ENCODE measurements around the gene TIGAR. TPM values are rescaled to one million over a fixed set of nuclear protein-coding genes. Genes with fewer than 3 reads are reported as not detected.

The TIGAR gene
- total and polyA plus RNA-seq, 2 of the 8 experiments (the other 6 are each of a cell fraction or from before 2014, with no cell fraction given): 3.8 to 26.4 TPM

GRCh38 chr12:4375449-4375848, 54.4 kb downstream of the TIGAR start:
- H3K79me2 ChIP-seq (ENCODE audit: control insufficient read depth in 1 of 2, insufficient read depth in 2 of 2, low read length in 2 of 2): no peaks in the 10 kb centered on the region
- H3K9me3 ChIP-seq (ENCODE audit: insufficient read depth in 2 of 2, low read depth in 1 of 2, low read length in 1 of 2): no peaks in the 10 kb centered on the region
- no peak overlapping the region for H3K4me3 ChIP-seq (ENCODE audit: extremely low read depth in 1 of 4, insufficient read depth in 2 of 4, low read depth in 3 of 4, low read length in 4 of 4)
- H3K79me1 ChIP-seq (ENCODE audit: low read depth, low read length): no peaks in the 10 kb centered on the region
- no peak overlapping the region for H2BK20ac ChIP-seq (ENCODE audit: low read length)
- no peaks in the 10 kb centered on the region for H3K36me3 ChIP-seq (ENCODE audit: control insufficient read depth in 2 of 4, insufficient read depth in 4 of 4, low read length in 3 of 4)
- H3K14ac ChIP-seq (ENCODE audit: insufficient read length): no peak overlapping the region
- H3K18ac ChIP-seq (ENCODE audit: extremely low read depth, low read length): no peak overlapping the region
- no peak overlapping the region for H2AFZ ChIP-seq (ENCODE audit: low read length)
- no peak overlapping the region for H2BK15ac ChIP-seq (ENCODE audit: low read length)
- H4K91ac ChIP-seq (replicated peaks; ENCODE audit: insufficient read length, low read length): no peak overlapping the region
- no peak overlapping the region for H3K27ac ChIP-seq (ENCODE audit: low read depth, low read length)
- H2BK5ac ChIP-seq (ENCODE audit: low read depth, low read length): no peak overlapping the region
- no peak overlapping the region for H4K5ac ChIP-seq (ENCODE audit: insufficient read length, low read depth, low read length)
- FAIRE-seq: no peak
- no peak overlapping the region for H3K56ac ChIP-seq (replicated peaks; ENCODE audit: insufficient read length, low read depth, low read length)
- no peak overlapping the region for H3K4me2 ChIP-seq (ENCODE audit: insufficient read depth in 1 of 2, low read depth in 2 of 2, low read length in 2 of 2)
- H3K9ac ChIP-seq (replicated peaks in 1 of 4; ENCODE audit: extremely low read depth in 1 of 4, low read depth in 3 of 4, low read length in 3 of 4): no peak overlapping the region
- 0 out of 7 replicates have a peak, but pooled peaks cover 0 to under 1% (median 0%) of the 10 kb centered on the region in 4 experiments for H3K27me3 ChIP-seq (replicated peaks in 1 of 4; ENCODE audit: control insufficient read depth in 3 of 4, extremely low read depth in 1 of 4, insufficient read depth in 3 of 4, low read length in 3 of 4)
- H3K4ac ChIP-seq (replicated peaks; ENCODE audit: insufficient read length, low read depth, low read length): no peak overlapping the region
- no peak overlapping the region for H2AK5ac ChIP-seq (ENCODE audit: low read depth, low read length)
- peaks cover 4% of the 10 kb centered on the region; the same call in 1 of the 2 replicates for H3K23me2 ChIP-seq (ENCODE audit: low read depth, low read length)
- H3K23ac ChIP-seq (ENCODE audit: insufficient read length): no peak overlapping the region
- H2BK12ac ChIP-seq (ENCODE audit: low read depth, low read length): no peak overlapping the region
- no peak for DNase-seq (ENCODE audit: low read depth in 1 of 2, low spot score in 2 of 2)
- CTCF ChIA-PET (ENCODE audit: partially characterized antibody): interaction anchor here (0.8 to 1.6 kb wide), 2 partner anchors 22 to 57 kb away, joined by 3 to 5 read pairs; no protein-coding TSS in a partner anchor
- H3K4me1 ChIP-seq (replicated peaks in 1 of 4; ENCODE audit: control insufficient read depth in 3 of 4, insufficient read depth in 4 of 4, low read length in 3 of 4): peaks cover 0 to 5% (median 3%) of the 10 kb centered on the region in 4 experiments; a peak in 4 of 7 replicates
- 92% methylated on average over 6 of the region's 6 CpGs; no CpG with 5 or more reads in 1 of the 2 experiments for WGBS, 2 experiments (ENCODE audit: extremely low coverage in 1 of 2, insufficient coverage in 1 of 2, insufficient read length in 1 of 2, insufficient replicate concordance in 2 of 2, low coverage in 1 of 2, low lambda C conversion rate in 2 of 2, missing lambda C conversion rate in 1 of 2)
- H4K20me1 ChIP-seq (replicated peaks in 1 of 2; ENCODE audit: control insufficient read depth in 1 of 2, insufficient read depth in 2 of 2, low read length in 2 of 2): no peaks in the 10 kb centered on the region
- no peak overlapping the region for H2BK120ac ChIP-seq (replicated peaks; ENCODE audit: low read depth, low read length)
- POLR2A ChIA-PET (ENCODE audit: partially characterized antibody): interaction anchor here (0.5 kb wide), 1 partner anchor 54 kb away, joined by 3 read pairs; no protein-coding TSS in a partner anchor
- no peak overlapping the region for H4K8ac ChIP-seq (ENCODE audit: extremely low read depth, insufficient read depth, low read length)
- TF ChIP-seq SAP30 (IDR thresholded peaks at IDR 0.05; ENCODE audit: insufficient read depth, insufficient replicate concordance, low read length) (no peak), SUZ12 (IDR thresholded peaks at IDR 0.05; ENCODE audit: low read length) (no peak), HDAC2 (IDR thresholded peaks at IDR 0.05; ENCODE audit: borderline replicate concordance in 1 of 2, low read depth in 2 of 2, low read length in 2 of 2) (no peak), ATF2 (IDR thresholded peaks at IDR 0.05; ENCODE audit: low read length) (no peak), CTCF (IDR thresholded peaks at IDR 0.05; ENCODE audit: control extremely low read depth in 1 of 3, insufficient read depth in 1 of 3, low read depth in 1 of 3, low read length in 3 of 3) (no peak), HDAC6 (IDR thresholded peaks at IDR 0.05; ENCODE audit: low read depth, low read length) (no peak), POLR2A (IDR thresholded peaks at IDR 0.05; ENCODE audit: control extremely low read depth in 1 of 2, low read depth in 2 of 2, low read length in 2 of 2) (no peak), GTF2F1 (IDR thresholded peaks at IDR 0.05; ENCODE audit: borderline replicate concordance, low read depth, low read length) (no peak), PHF8 (conservative IDR thresholded peaks at IDR 0.05; ENCODE audit: low read depth, low read length) (no peak)
